ENCODE data around the gene SELENOI.

SELENOI gene

GRCh38 chr2:26333293-26333692 is 12.7 kb upstream of the SELENOI start:
- no peak for TF ChIP-seq CTCF (IDR thresholded peaks at IDR 0.05)

GRCh38 chr2:26335231-26335630 is 10.7 kb upstream of the SELENOI start:
- TF ChIP-seq CTCF (IDR thresholded peaks at IDR 0.05), result no peak

- TF ChIP-seq CTCF (IDR thresholded peaks at IDR 0.05), result no peak
Measured at GRCh38 chr2:26336719-26337118, 9.2 kb upstream of the SELENOI start.

GRCh38 chr2:26337298-26337697 is 8.6 kb upstream of the SELENOI start:
- no peak for TF ChIP-seq CTCF (IDR thresholded peaks at IDR 0.05)

- no peak for TF ChIP-seq CTCF (IDR thresholded peaks at IDR 0.05)
Measured at GRCh38 chr2:26340831-26341230, 5.1 kb upstream of the SELENOI start.

GRCh38 chr2:26344581-26345282 is 1.2 kb upstream of the SELENOI start:
- no peak for TF ChIP-seq CTCF (IDR thresholded peaks at IDR 0.05)

GRCh38 chr2:26345283-26345544 is 729 bp upstream of the SELENOI start:
- no peak for TF ChIP-seq CTCF (IDR thresholded peaks at IDR 0.05)

- TF ChIP-seq CTCF (IDR thresholded peaks at IDR 0.05), result no peak
Measured at GRCh38 chr2:26346454-26347053, 611 bp downstream of the SELENOI start, which contains the start of gene ADGRF3. Gene ADGRF3 (minus strand): TSS chr2:26346789. CDS start chr2:26346234, 555 bp downstream.

All from LNCAP (cell line).